ENCODE measurements around the gene ELOVL5.

DNA sequence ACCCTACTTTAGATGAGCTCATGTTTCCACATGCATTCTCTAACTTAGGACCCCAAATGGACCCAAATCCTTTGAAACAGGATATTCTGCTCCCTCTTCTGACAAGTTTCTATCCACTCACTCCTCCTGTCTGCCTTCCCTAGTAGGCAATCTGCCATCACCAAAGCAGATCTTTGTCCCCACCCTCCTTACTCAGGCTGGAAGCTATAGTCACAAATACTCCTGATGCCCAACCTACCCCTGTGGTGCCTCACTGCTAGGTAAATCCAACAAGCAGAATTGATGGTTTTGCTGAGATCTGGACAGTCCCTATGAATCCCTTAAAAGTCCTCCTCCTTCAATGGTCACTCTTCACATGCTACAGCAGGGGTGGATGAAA lies 21.7 kb downstream of the ELOVL5 start:
- TF ChIP-seq EZH2phosphoT487 (IDR thresholded peaks at IDR 0.05; ENCODE audit: low read depth): no peak
- TF ChIP-seq, protein P1, sequence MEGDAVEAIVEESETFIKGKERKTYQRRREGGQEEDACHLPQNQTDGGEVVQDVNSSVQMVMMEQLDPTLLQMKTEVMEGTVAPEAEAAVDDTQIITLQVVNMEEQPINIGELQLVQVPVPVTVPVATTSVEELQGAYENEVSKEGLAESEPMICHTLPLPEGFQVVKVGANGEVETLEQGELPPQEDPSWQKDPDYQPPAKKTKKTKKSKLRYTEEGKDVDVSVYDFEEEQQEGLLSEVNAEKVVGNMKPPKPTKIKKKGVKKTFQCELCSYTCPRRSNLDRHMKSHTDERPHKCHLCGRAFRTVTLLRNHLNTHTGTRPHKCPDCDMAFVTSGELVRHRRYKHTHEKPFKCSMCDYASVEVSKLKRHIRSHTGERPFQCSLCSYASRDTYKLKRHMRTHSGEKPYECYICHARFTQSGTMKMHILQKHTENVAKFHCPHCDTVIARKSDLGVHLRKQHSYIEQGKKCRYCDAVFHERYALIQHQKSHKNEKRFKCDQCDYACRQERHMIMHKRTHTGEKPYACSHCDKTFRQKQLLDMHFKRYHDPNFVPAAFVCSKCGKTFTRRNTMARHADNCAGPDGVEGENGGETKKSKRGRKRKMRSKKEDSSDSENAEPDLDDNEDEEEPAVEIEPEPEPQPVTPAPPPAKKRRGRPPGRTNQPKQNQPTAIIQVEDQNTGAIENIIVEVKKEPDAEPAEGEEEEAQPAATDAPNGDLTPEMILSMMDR (IDR thresholded peaks at IDR 0.05; ENCODE audit: low read depth, low read length): no peak

Data from OCI-LY3 (cell line).